Measurements from ENCODE around the gene ARHGAP26. TPM values are rescaled to one million over a fixed set of nuclear protein-coding genes. Genes with fewer than 3 reads are reported as not detected.

ARHGAP26 gene
- polyA plus RNA-seq, 4 donors = 7.6 to 31.7 (median 11.5) TPM

GRCh38 chr5:142929587-142929986 is 159.4 kb downstream of the ARHGAP26 start:
- 51 to 90% (median 56%) methylated on average over 2 of the region's 2 CpGs for WGBS, 3 donors
- no peak overlapping the region for H3K27ac ChIP-seq (ENCODE audit: low read depth in 1 of 3, low read length in 2 of 3)
- FAIRE-seq = no peak

GRCh38 chr5:142930395-142931110 is 160.4 kb downstream of the ARHGAP26 start:
- Histone ChIP-seq H3K4me3 (ENCODE audit: low read depth in 1 of 3, low read length in 3 of 3) (no peak overlapping the region), H3K9me3 (ENCODE audit: control insufficient read depth in 2 of 2, insufficient read depth in 1 of 2, low read depth in 1 of 2, low read length in 1 of 2) (no peaks in the 10 kb centered on the region), H3K4me1 (ENCODE audit: control insufficient read depth in 3 of 3, insufficient read depth in 2 of 3, low read depth in 1 of 3, low read length in 2 of 3) (peaks cover 0 to 4% (median 0%) of the 10 kb centered on the region in 3 donors), H3K27me3 (ENCODE audit: control insufficient read depth in 3 of 3, insufficient read depth in 3 of 3, low read length in 3 of 3) (no peaks in the 10 kb centered on the region), H3K27ac (ENCODE audit: low read depth in 1 of 3, low read length in 2 of 3) (no peak overlapping the region), H3K36me3 (ENCODE audit: control insufficient read depth in 3 of 3, insufficient read depth in 2 of 3, low read depth in 1 of 3, low read length in 3 of 3) (peaks cover 0 to 14% (median 2%) of the 10 kb centered on the region in 3 donors)
- WGBS, 3 donors = 93% methylated on average over 7 of the region's 7 CpGs
- no peak for DNase-seq
- FAIRE-seq = no peak

More at GRCh38 chr5:142929587-142929986, 159.4 kb downstream of the ARHGAP26 start:
- no peak for DNase-seq
- Histone ChIP-seq H3K4me1 (ENCODE audit: control insufficient read depth in 3 of 3, insufficient read depth in 2 of 3, low read depth in 1 of 3, low read length in 2 of 3) (peaks cover 0 to 7% (median 0%) of the 10 kb centered on the region in 3 donors), H3K27me3 (ENCODE audit: control insufficient read depth in 3 of 3, insufficient read depth in 3 of 3, low read length in 3 of 3) (no peaks in the 10 kb centered on the region), H3K4me3 (ENCODE audit: low read depth in 1 of 3, low read length in 3 of 3) (no peak overlapping the region), H3K36me3 (ENCODE audit: control insufficient read depth in 3 of 3, insufficient read depth in 2 of 3, low read depth in 1 of 3, low read length in 3 of 3) (peaks cover 0 to 14% (median 2%) of the 10 kb centered on the region in 3 donors), H3K9me3 (ENCODE audit: control insufficient read depth in 2 of 2, insufficient read depth in 1 of 2, low read depth in 1 of 2, low read length in 1 of 2) (no peaks in the 10 kb centered on the region)

- no peak for DNase-seq
- Histone ChIP-seq H3K9me3 (ENCODE audit: control insufficient read depth in 2 of 2, insufficient read depth in 1 of 2, low read depth in 1 of 2, low read length in 1 of 2) (no peaks in the 10 kb centered on the region), H3K36me3 (ENCODE audit: control insufficient read depth in 3 of 3, insufficient read depth in 2 of 3, low read depth in 1 of 3, low read length in 3 of 3) (peaks cover 0 to 14% (median 2%) of the 10 kb centered on the region in 3 donors), H3K27ac (ENCODE audit: low read depth in 1 of 3, low read length in 2 of 3) (no peak overlapping the region), H3K4me3 (ENCODE audit: low read depth in 1 of 3, low read length in 3 of 3) (no peak overlapping the region), H3K27me3 (ENCODE audit: control insufficient read depth in 3 of 3, insufficient read depth in 3 of 3, low read length in 3 of 3) (no peaks in the 10 kb centered on the region), H3K4me1 (ENCODE audit: control insufficient read depth in 3 of 3, insufficient read depth in 2 of 3, low read depth in 1 of 3, low read length in 2 of 3) (no peaks in the 10 kb centered on the region)
- 88 to 97% (median 93%) methylated on average over 9 of the region's 9 CpGs for WGBS, 3 donors
- FAIRE-seq = no peak
Observed at GRCh38 chr5:142931896-142932686, 161.9 kb downstream of the ARHGAP26 start.

- no peak for FAIRE-seq
- Histone ChIP-seq H3K27me3 (ENCODE audit: control insufficient read depth in 3 of 3, insufficient read depth in 3 of 3, low read length in 3 of 3) (no peaks in the 10 kb centered on the region), H3K4me3 (ENCODE audit: low read depth in 1 of 3, low read length in 3 of 3) (no peak overlapping the region), H3K27ac (ENCODE audit: low read depth in 1 of 3, low read length in 2 of 3) (no peak overlapping the region), H3K9me3 (ENCODE audit: control insufficient read depth in 2 of 2, insufficient read depth in 1 of 2, low read depth in 1 of 2, low read length in 1 of 2) (no peaks in the 10 kb centered on the region), H3K36me3 (ENCODE audit: control insufficient read depth in 3 of 3, insufficient read depth in 2 of 3, low read depth in 1 of 3, low read length in 3 of 3) (peaks cover 2 to 11% (median 2%) of the 10 kb centered on the region in 3 donors), H3K4me1 (ENCODE audit: control insufficient read depth in 3 of 3, insufficient read depth in 2 of 3, low read depth in 1 of 3, low read length in 2 of 3) (no peaks in the 10 kb centered on the region)
- 69 to 93% (median 84%) methylated on average over 4 of the region's 4 CpGs for WGBS, 3 donors
- no peak for DNase-seq
Observed at GRCh38 chr5:142934051-142934762, 164.0 kb downstream of the ARHGAP26 start.

- Histone ChIP-seq H3K4me3 (ENCODE audit: low read depth in 1 of 3, low read length in 3 of 3) (no peak overlapping the region), H3K9me3 (ENCODE audit: control insufficient read depth in 2 of 2, insufficient read depth in 1 of 2, low read depth in 1 of 2, low read length in 1 of 2) (no peaks in the 10 kb centered on the region), H3K27ac (ENCODE audit: low read depth in 1 of 3, low read length in 2 of 3) (no peak overlapping the region), H3K4me1 (ENCODE audit: control insufficient read depth in 3 of 3, insufficient read depth in 2 of 3, low read depth in 1 of 3, low read length in 2 of 3) (no peaks in the 10 kb centered on the region), H3K36me3 (ENCODE audit: control insufficient read depth in 3 of 3, insufficient read depth in 2 of 3, low read depth in 1 of 3, low read length in 3 of 3) (peaks cover 2 to 6% (median 2%) of the 10 kb centered on the region in 3 donors), H3K27me3 (ENCODE audit: control insufficient read depth in 3 of 3, insufficient read depth in 3 of 3, low read length in 3 of 3) (no peaks in the 10 kb centered on the region)
- 77 to 97% (median 90%) methylated on average over 5 of the region's 5 CpGs for WGBS, 3 donors
- DNase-seq (no peak), FAIRE-seq (no peak)
Observed at GRCh38 chr5:142935014-142935413, 164.8 kb downstream of the ARHGAP26 start.

- DNase-seq (no peak), FAIRE-seq (no peak)
- H3K36me3 ChIP-seq (ENCODE audit: control insufficient read depth in 3 of 3, insufficient read depth in 2 of 3, low read depth in 1 of 3, low read length in 3 of 3) = peaks cover 2 to 4% (median 2%) of the 10 kb centered on the region in 3 donors
- H3K4me3 ChIP-seq (ENCODE audit: low read depth in 1 of 3, low read length in 3 of 3) = no peak overlapping the region
- no peaks in the 10 kb centered on the region for H3K4me1 ChIP-seq (ENCODE audit: control insufficient read depth in 3 of 3, insufficient read depth in 2 of 3, low read depth in 1 of 3, low read length in 2 of 3)
- 90 to 92% (median 91%) methylated on average over 4 of the region's 4 CpGs for WGBS, 3 donors
- H3K27me3 ChIP-seq (ENCODE audit: control insufficient read depth in 3 of 3, insufficient read depth in 3 of 3, low read length in 3 of 3) = no peaks in the 10 kb centered on the region
- no peaks in the 10 kb centered on the region for H3K9me3 ChIP-seq (ENCODE audit: control insufficient read depth in 2 of 2, insufficient read depth in 1 of 2, low read depth in 1 of 2, low read length in 1 of 2)
- H3K27ac ChIP-seq (ENCODE audit: low read depth in 1 of 3, low read length in 2 of 3) = no peak overlapping the region
Observed at GRCh38 chr5:142937374-142937773, 167.2 kb downstream of the ARHGAP26 start.

GRCh38 chr5:142938266-142938880 is 168.2 kb downstream of the ARHGAP26 start:
- Histone ChIP-seq H3K4me1 (ENCODE audit: control insufficient read depth in 3 of 3, insufficient read depth in 2 of 3, low read depth in 1 of 3, low read length in 2 of 3) (no peaks in the 10 kb centered on the region), H3K9me3 (ENCODE audit: control insufficient read depth in 2 of 2, insufficient read depth in 1 of 2, low read depth in 1 of 2, low read length in 1 of 2) (no peaks in the 10 kb centered on the region), H3K36me3 (ENCODE audit: control insufficient read depth in 3 of 3, insufficient read depth in 2 of 3, low read depth in 1 of 3, low read length in 3 of 3) (peaks cover 2 to 3% (median 2%) of the 10 kb centered on the region in 3 donors), H3K4me3 (ENCODE audit: low read depth in 1 of 3, low read length in 3 of 3) (no peak overlapping the region), H3K27me3 (ENCODE audit: control insufficient read depth in 3 of 3, insufficient read depth in 3 of 3, low read length in 3 of 3) (no peaks in the 10 kb centered on the region), H3K27ac (ENCODE audit: low read depth in 1 of 3, low read length in 2 of 3) (no peak overlapping the region)
- DNase-seq = no peak
- no peak for FAIRE-seq
- WGBS, 3 donors = 80 to 97% (median 94%) methylated on average over 4 of the region's 4 CpGs

- DNase-seq (no peak), FAIRE-seq (no peak)
- peaks cover 0 to 2% (median under 1%) of the 10 kb centered on the region in 3 donors for H3K36me3 ChIP-seq (ENCODE audit: control insufficient read depth in 3 of 3, insufficient read depth in 2 of 3, low read depth in 1 of 3, low read length in 3 of 3)
- no peaks in the 10 kb centered on the region for H3K27me3 ChIP-seq (ENCODE audit: control insufficient read depth in 3 of 3, insufficient read depth in 3 of 3, low read length in 3 of 3)
- 87 to 97% (median 94%) methylated on average over 3 of the region's 3 CpGs for WGBS, 3 donors
- no peaks in the 10 kb centered on the region for H3K4me1 ChIP-seq (ENCODE audit: control insufficient read depth in 3 of 3, insufficient read depth in 2 of 3, low read depth in 1 of 3, low read length in 2 of 3)
- no peak overlapping the region for H3K4me3 ChIP-seq (ENCODE audit: low read depth in 1 of 3, low read length in 3 of 3)
- H3K27ac ChIP-seq (ENCODE audit: low read depth in 1 of 3, low read length in 2 of 3) = no peak overlapping the region
- H3K9me3 ChIP-seq (ENCODE audit: control insufficient read depth in 2 of 2, insufficient read depth in 1 of 2, low read depth in 1 of 2, low read length in 1 of 2) = no peaks in the 10 kb centered on the region
Observed at GRCh38 chr5:142939006-142939405, 168.8 kb downstream of the ARHGAP26 start.
